Endothelial cell (in vitro differentiated cells): ENCODE data around the gene HOXA10. TPM values are rescaled to one million over a fixed set of nuclear protein-coding genes. Genes with fewer than 3 reads are reported as not detected.

ENCODE experiments used
- DNase-seq: peaks from one replicate; pipeline ENCODE4 v3.0.0; 2021; ENCODE audit warnings: low spot score
- H3K27ac Mint-ChIP-seq: one replicate; pipeline ENCODE4 v1.8.0; 2021; ENCODE audit warnings: mixed read lengths, inconsistent platforms; ENCODE audit not compliant: unreplicated experiment
- H3K27me3 Mint-ChIP-seq: one replicate; pipeline ENCODE4 v1.8.0; 2021; ENCODE audit warnings: mild to moderate bottlenecking, moderate library complexity, mixed read lengths, inconsistent platforms; ENCODE audit not compliant: unreplicated experiment
- H3K36me3 Mint-ChIP-seq: one replicate; pipeline ENCODE4 v1.8.0; 2021; ENCODE audit warnings: mild to moderate bottlenecking, low read depth, mixed read lengths, inconsistent platforms; ENCODE audit not compliant: unreplicated experiment
- H3K4me1 Mint-ChIP-seq: one replicate; pipeline ENCODE4 v1.8.0; 2021; ENCODE audit warnings: mild to moderate bottlenecking, mixed read lengths, inconsistent platforms; ENCODE audit not compliant: unreplicated experiment
- H3K4me3 Mint-ChIP-seq: one replicate; pipeline ENCODE4 v1.8.0; 2021; ENCODE audit warnings: mild to moderate bottlenecking, mixed read lengths, inconsistent platforms; ENCODE audit not compliant: unreplicated experiment
- H3K9me3 Mint-ChIP-seq: one replicate; pipeline ENCODE4 v1.8.0; 2021; ENCODE audit warnings: mixed read lengths, inconsistent platforms; ENCODE audit not compliant: unreplicated experiment
- microRNA-seq: library from miRNA; unstranded; fragments of <30 nt; microRNA quantifications from one replicate; pipeline ENCODE4, GENCODE V29; 2020; ENCODE audit not compliant: unreplicated experiment
- total RNA-seq: library from RNA; stranded (reverse); fragmentation: NEBNext Ultra II Directional; extraction: Animal tissue kit (Norgen Biotek cat#: 25700); gene quantifications from one replicate; pipeline ENCODE4 v1.2.1, GENCODE V29; 2021; ENCODE audit not compliant: unreplicated experiment
- TF ChIP-seq, protein P1 (sequence below): fragments of 200-600 bp; sonication (generic); IDR thresholded peaks from one replicate; pipeline ENCODE4 v1.5.0; 2021; ENCODE audit warnings: antibody characterized with exemption; ENCODE audit not compliant: unreplicated experiment

HOXA10 gene
- total RNA-seq, 1 donor from 2014 or later = not detected

- Mint-ChIP-seq H3K36me3 (no peaks in the 10 kb centered on the region), H3K9me3 (no peaks in the 10 kb centered on the region), H3K27me3 (peaks cover 41% of the 10 kb centered on the region), H3K4me1 (peaks cover 31% of the 10 kb centered on the region), H3K4me3 (peak overlapping the region; percentile 19), H3K27ac (no peak overlapping the region)
- DNase-seq = no peak
- TF ChIP-seq, protein P1, sequence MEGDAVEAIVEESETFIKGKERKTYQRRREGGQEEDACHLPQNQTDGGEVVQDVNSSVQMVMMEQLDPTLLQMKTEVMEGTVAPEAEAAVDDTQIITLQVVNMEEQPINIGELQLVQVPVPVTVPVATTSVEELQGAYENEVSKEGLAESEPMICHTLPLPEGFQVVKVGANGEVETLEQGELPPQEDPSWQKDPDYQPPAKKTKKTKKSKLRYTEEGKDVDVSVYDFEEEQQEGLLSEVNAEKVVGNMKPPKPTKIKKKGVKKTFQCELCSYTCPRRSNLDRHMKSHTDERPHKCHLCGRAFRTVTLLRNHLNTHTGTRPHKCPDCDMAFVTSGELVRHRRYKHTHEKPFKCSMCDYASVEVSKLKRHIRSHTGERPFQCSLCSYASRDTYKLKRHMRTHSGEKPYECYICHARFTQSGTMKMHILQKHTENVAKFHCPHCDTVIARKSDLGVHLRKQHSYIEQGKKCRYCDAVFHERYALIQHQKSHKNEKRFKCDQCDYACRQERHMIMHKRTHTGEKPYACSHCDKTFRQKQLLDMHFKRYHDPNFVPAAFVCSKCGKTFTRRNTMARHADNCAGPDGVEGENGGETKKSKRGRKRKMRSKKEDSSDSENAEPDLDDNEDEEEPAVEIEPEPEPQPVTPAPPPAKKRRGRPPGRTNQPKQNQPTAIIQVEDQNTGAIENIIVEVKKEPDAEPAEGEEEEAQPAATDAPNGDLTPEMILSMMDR = no peak
Observed at GRCh38 chr7:27123477-27124053, 50.6 kb downstream of the HOXA10 start.

- peaks cover 39% of the 10 kb centered on the region for H3K27me3 Mint-ChIP-seq
- no peak overlapping the region for H3K27ac Mint-ChIP-seq
- no peaks in the 10 kb centered on the region for H3K9me3 Mint-ChIP-seq
- no peaks in the 10 kb centered on the region for H3K36me3 Mint-ChIP-seq
- H3K4me3 Mint-ChIP-seq = no peak overlapping the region
- no peak for DNase-seq
- H3K4me1 Mint-ChIP-seq = peaks cover 34% of the 10 kb centered on the region
- TF ChIP-seq, protein P1 = no peak
Observed at GRCh38 chr7:27123007-27123476, 51.1 kb downstream of the HOXA10 start.

GRCh38 chr7:27122077-27122910 is 51.8 kb downstream of the HOXA10 start:
- Mint-ChIP-seq H3K9me3 (no peaks in the 10 kb centered on the region), H3K27ac (peak overlapping the region; percentile 14), H3K27me3 (peaks cover 43% of the 10 kb centered on the region), H3K4me1 (peaks cover 37% of the 10 kb centered on the region), H3K4me3 (peak overlapping the region; percentile 23), H3K36me3 (no peaks in the 10 kb centered on the region)
- TF ChIP-seq, protein P1 = no peak
- DNase-seq = no peak

DNA sequence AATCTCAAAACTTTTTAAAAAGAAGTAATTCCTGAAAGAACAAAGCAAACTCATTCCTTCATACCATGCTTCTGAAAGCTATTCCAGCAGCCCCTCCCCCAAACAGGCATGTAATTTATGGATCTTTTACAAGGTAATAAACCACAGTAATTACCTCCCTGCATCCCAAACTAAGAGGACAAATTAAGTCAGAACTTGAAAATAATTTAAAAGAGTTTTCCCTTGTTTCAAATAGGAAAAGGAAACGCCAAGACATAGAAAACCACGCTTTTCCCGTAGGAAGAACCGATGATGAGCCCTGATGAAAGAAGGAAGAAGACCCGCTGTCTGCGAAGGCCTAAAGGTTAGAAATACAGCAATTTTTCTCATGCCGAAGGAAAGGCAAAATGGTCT is 52.4 kb downstream of the HOXA10 start:
- Mint-ChIP-seq H3K27me3 (peaks cover 46% of the 10 kb centered on the region), H3K36me3 (no peaks in the 10 kb centered on the region), H3K9me3 (no peaks in the 10 kb centered on the region), H3K27ac (peak overlapping the region; percentile 14), H3K4me3 (peak overlapping the region; percentile 23), H3K4me1 (peaks cover 37% of the 10 kb centered on the region)
- DNase-seq = no peak
- TF ChIP-seq, protein P1 = no peak

Small RNA genes lying within 50 kb of the gene (microRNA-seq; reads per million reads assigned to microRNA genes)
- 272 reads per million, percentile 87 among the genes with 10 or more reads in this experiment for gene MIR196B

Other genes starting within 250 kb of the HOXA10 start
- gene HOXA1, start 78.3 kb downstream of the HOXA10 start, total RNA-seq = 3.5 TPM
- 1.1 TPM for gene HOXA2, start 71.6 kb downstream of the HOXA10 start, total RNA-seq
- gene HOXA4, start 43.6 kb downstream of the HOXA10 start, total RNA-seq = 0.31 TPM
- 0.59 TPM for gene HOXA5, start 30.6 kb downstream of the HOXA10 start, total RNA-seq
- not detected for gene HOXA6, start 26.5 kb downstream of the HOXA10 start, total RNA-seq
- gene HOXA3, start 21.7 kb downstream of the HOXA10 start, total RNA-seq = 0.13 TPM
- not detected for gene HOXA7, start 17.6 kb downstream of the HOXA10 start, total RNA-seq
- 0.80 TPM for gene HOXA9, start 8.8 kb downstream of the HOXA10 start, total RNA-seq
- not detected for gene HOXA11, start 10.9 kb upstream of the HOXA10 start, total RNA-seq
- gene HOXA13, start 25.8 kb upstream of the HOXA10 start, total RNA-seq = not detected
- gene EVX1, start 68.5 kb upstream of the HOXA10 start, total RNA-seq = 0.51 TPM